Kidney (tissue), 14 donors: ENCODE data around the gene TPH1. TPM values are rescaled to one million over a fixed set of nuclear protein-coding genes. Genes with fewer than 3 reads are reported as not detected.

Experiments
- DNase-seq, 5 donors: peaks; one replicate each; pipeline ENCODE4 v3.0.0-alpha.2; 2013 to 2020
- FAIRE-seq: peaks from 2 replicates; lab custom pipeline; 2012; peaks lifted over from hg19 to GRCh38; lab: Jason Lieb, UNC
- H3K27ac ChIP-seq, 2 donors: one replicate each; pipeline ENCODE4 v1.7.0; 2013; ENCODE audit warnings: low read depth in 2 of 2, low read length in 2 of 2, inconsistent platforms in 1 of 2
- H3K27me3 ChIP-seq: one replicate; pipeline ENCODE4 v1.7.1; 2013; ENCODE audit warnings: low read length, inconsistent platforms; ENCODE audit not compliant: control insufficient read depth, insufficient read depth
- H3K36me3 ChIP-seq, 3 donors: one replicate each; pipeline versions ENCODE4 v1.7.0 to v1.7.1; 2013; ENCODE audit warnings: low read length in 3 of 3, control low read depth in 1 of 3, inconsistent platforms in 1 of 3; ENCODE audit not compliant: insufficient read depth in 3 of 3, control insufficient read depth in 2 of 3
- H3K4me1 ChIP-seq, 3 donors: one replicate each; pipeline versions ENCODE4 v1.7.0 to v1.7.1; 2013; ENCODE audit warnings: low read length in 3 of 3, inconsistent platforms in 1 of 3, low read depth in 1 of 3; ENCODE audit not compliant: control insufficient read depth in 2 of 3, insufficient read depth in 2 of 3
- H3K4me3 ChIP-seq, 3 donors: one replicate each; pipeline versions ENCODE4 v1.7.0 to v1.8.1; 2013; ENCODE audit warnings: low read length in 3 of 3, control low read depth in 1 of 3, inconsistent platforms in 1 of 3
- H3K9ac ChIP-seq, 3 donors: one replicate each; pipeline versions ENCODE4 v1.7.0 to v1.7.1; 2013; ENCODE audit warnings: low read length in 3 of 3, control low read depth in 1 of 3, inconsistent platforms in 1 of 3
- H3K9me3 ChIP-seq, 3 donors: one replicate each; pipeline versions ENCODE4 v1.7.0 to v1.7.1; 2013; ENCODE audit warnings: low read length in 3 of 3, control low read depth in 1 of 3, inconsistent platforms in 1 of 3; ENCODE audit not compliant: control insufficient read depth in 2 of 3, insufficient read depth in 1 of 3
- CTCF ChIP-seq: IDR thresholded peaks from 3 replicates; pipeline ENCODE4 v1.5.1; 2012; ENCODE audit warnings: mild to moderate bottlenecking, moderate library complexity, borderline replicate concordance; ENCODE audit not compliant: insufficient read depth; ENCODE audit errors: extremely low read depth
- intact Hi-C: fragments of 100-400 bp; cut with DNase I; formaldehyde crosslinking; loops from one replicate; pipeline ENCODE4 v1.11.1; 2022
- polyA plus RNA-seq: library from polyadenylated mRNA; stranded (reverse); fragments of 350-450 nt; fragmentation: Illumina TruSeq; extraction: RNeasy Lipid Tissue Mini Kit (QIAGEN cat#74804); gene quantifications from one replicate; pipeline ENCODE4 v1.2.3, GENCODE V29; 2014; ENCODE audit warnings: low read depth, low replicate concordance; ENCODE audit not compliant: insufficient read depth
- total RNA-seq: library from RNA; stranded (reverse); fragmentation: NEBNext Ultra II Directional; extraction: Animal tissue kit (Norgen Biotek cat#: 25700); gene quantifications from one replicate; pipeline ENCODE4 v1.2.1, GENCODE V29; 2021
- donor health status: control.
- donor health status: control.
- donor health status: control.
- donor health status: control.
- donor health status: control.
- donor health status: DM: yes; HTN: yes; CAD: no.
- donor health status: Normal renal cell carcinoma (clear cell type).

TPH1 gene
- total and polyA plus RNA-seq, 2 donors from 2014 or later, result 0.09 to 0.60 TPM

- peak overlapping the region in 1 of 3 donors; percentile 95 for H3K4me3 ChIP-seq
- no peak overlapping the region for H3K27ac ChIP-seq
- TF ChIP-seq CTCF, result no peak
- DNase-seq (peak in 1 of 5 donors; percentile 65), FAIRE-seq (no peak)
- peaks cover 0 to 5% (median 0%) of the 10 kb centered on the region in 3 donors for H3K4me1 ChIP-seq
- no peaks in the 10 kb centered on the region for H3K9me3 ChIP-seq
- intact Hi-C loops, result no loop called here
- H3K36me3 ChIP-seq, result no peaks in the 10 kb centered on the region
- no peaks in the 10 kb centered on the region for H3K27me3 ChIP-seq
- H3K9ac ChIP-seq, result no peak overlapping the region
These were observed 34.4 kb downstream of the TPH1 start for GRCh38 chr11:18011633-18012032.

GRCh38 chr11:18010977-18011586 lies 35.0 kb downstream of the TPH1 start:
- Histone ChIP-seq H3K9ac (no peak overlapping the region), H3K4me1 (peaks cover 0 to 5% (median 0%) of the 10 kb centered on the region in 3 donors), H3K9me3 (no peaks in the 10 kb centered on the region), H3K27ac (no peak overlapping the region), H3K36me3 (no peaks in the 10 kb centered on the region), H3K4me3 (no peak overlapping the region), H3K27me3 (no peaks in the 10 kb centered on the region)
- no peak for TF ChIP-seq CTCF
- FAIRE-seq (no peak), DNase-seq (no peak)
- intact Hi-C loops, result no loop called here

- Histone ChIP-seq H3K4me1 (peaks cover 0 to 5% (median 0%) of the 10 kb centered on the region in 3 donors), H3K9me3 (no peaks in the 10 kb centered on the region), H3K4me3 (no peak overlapping the region), H3K27me3 (no peaks in the 10 kb centered on the region), H3K27ac (no peak overlapping the region), H3K36me3 (peaks cover 0 to 2% (median 0%) of the 10 kb centered on the region in 3 donors), H3K9ac (no peak overlapping the region)
- intact Hi-C loops, result no loop called here
- DNase-seq (no peak), FAIRE-seq (no peak)
- no peak for TF ChIP-seq CTCF
These were observed 35.9 kb downstream of the TPH1 start for GRCh38 chr11:18010121-18010670.
